NCI-H1694 (cell line): ENCODE results near the gene CEMIP2.
"Not testable (repeated sequence)": the region's sequence is repeated elsewhere in the genome, so short reads cannot be mapped to it uniquely, and the experiment has no call there.

Experiments used
- DNase-seq: peaks from one replicate; lab custom pipeline; 2025; lab: John Stamatoyannopoulos, UW

CEMIP2 gene

DNA sequence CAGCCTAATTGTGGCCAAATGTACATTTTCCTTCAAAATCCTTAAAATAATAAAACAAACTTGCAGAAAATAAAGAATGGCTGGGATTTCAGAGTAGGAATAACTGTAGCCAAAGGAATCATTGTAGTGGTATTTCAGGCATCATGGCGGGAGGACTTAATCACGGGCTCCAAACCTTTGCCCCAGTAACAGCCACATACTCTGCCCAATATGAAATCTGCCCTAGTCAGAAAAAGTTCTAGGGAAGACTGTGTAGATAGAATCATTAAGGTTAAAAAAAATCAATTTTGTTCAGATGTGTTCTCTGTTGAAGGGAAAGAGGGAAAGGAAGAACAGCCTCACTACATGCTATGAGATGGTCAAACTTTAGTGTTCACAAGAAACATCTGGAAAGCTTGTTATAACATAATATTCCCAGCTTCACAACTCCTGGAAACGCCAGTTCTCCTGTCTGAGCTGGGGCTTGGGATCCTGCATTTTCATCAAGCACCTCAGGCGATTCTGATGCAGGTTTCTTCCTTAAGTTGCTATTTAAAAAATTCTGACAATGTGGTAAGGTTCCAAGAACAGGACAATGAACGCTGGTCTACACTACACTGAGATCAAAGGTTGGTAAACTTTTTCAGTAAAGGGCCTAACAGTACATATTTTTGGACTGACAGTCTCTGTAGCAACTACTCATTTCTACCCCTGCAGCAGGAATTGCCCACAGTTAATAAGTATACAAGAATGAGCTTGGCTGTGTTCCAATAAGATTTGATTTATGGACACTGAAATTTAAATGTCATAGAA, 87.9 kb downstream of the CEMIP2 start:
- no peak for DNase-seq

DNA sequence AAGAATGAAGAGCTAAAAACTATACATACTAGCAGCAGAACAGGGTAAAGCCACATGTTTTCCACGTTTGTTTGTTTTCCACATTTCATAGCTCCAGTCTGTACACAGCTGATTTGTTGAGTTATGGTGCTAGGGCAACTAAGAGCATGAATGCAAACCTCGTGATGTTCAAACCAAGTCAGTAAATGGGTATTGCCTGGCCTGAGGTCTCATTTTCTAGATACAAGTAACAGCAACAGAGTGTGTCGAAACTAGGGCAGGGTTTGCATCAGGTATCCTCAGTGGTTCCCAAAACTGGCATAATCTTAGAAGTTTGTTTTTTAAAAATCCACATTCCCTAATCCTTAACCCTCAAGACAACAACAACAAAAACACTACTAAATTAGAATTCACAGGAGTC, 89.3 kb downstream of the CEMIP2 start:
- DNase-seq: no peak

DNA sequence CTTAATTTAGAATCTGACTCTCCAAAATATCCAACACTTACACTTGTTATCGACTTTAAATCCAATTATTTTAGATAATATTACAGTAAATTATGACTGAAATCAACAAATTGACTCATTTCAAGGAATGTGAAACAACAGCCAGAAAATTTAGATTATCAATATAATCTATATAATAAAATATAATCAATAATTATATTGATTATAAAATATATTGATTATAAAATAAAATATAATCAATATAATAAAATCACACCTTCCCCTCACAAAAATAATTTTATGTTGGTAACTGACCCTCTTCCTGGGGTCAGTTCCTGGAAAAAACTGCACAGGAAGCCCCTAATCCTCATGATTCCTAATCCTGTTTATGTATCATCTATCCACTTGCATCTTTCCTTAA, 91.1 kb downstream of the CEMIP2 start:
- no peak for DNase-seq

DNA sequence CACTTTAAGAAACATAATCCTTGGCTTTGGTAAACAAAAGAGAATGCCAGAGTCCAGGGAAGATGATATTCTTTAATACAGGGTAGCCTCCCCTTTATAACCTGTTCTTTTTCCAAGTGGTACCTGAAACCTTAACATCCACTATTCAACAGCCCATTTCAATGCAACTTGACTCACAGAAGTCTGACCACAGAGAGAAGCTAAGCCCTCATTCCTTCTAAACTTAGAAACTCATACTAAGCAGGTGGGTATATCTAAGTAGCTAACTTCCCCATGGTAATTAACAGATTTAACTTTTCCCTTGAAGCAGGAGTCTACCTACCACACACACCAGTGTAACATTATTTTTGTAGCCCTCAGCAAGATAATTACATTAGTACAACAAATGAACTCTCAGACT, 91.9 kb downstream of the CEMIP2 start:
- no peak for DNase-seq

- no peak for DNase-seq
These were observed 92.5 kb downstream of the CEMIP2 start for GRCh38 chr9:71675857-71676165.

- DNase-seq: no peak
These were observed 93.0 kb downstream of the CEMIP2 start for GRCh38 chr9:71675105-71675856.

DNA sequence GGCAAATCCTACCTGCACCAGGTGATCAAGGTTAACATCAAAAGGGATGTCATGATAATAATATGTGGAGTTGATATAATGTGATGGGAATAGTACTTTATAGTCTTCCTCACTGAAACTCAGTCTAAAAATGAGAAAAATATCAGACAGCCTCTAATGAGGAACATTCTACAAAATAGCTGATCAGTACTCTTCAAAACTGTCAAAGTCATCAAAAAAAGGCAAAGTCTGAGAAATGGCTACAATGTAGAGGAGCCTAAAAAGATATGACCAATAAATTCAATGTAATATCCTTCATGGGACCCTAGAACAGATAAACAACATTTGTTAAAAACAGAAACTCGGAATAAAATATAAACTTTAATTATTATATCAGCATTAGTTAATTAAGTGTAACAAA, 95.7 kb downstream of the CEMIP2 start:
- no peak for DNase-seq

DNA sequence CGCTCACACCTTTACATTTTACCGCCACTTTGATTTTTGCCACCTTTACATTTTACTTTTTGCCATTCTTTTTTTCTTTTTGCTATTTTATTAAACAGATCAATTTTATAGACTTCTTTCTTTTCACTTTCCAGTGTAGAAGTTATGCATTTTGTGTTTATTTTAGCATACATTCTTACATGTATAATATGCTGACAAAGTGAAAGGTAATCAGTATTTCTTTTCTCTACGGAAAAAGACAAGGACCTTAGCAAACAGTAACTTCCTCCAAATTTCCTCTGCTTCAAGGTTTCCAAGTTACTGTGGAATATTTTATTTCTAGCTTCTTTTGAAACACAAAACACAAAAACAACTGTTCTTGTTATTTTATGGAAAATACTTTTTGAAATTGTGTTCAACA, 97.0 kb downstream of the CEMIP2 start:
- DNase-seq: no peak

DNA sequence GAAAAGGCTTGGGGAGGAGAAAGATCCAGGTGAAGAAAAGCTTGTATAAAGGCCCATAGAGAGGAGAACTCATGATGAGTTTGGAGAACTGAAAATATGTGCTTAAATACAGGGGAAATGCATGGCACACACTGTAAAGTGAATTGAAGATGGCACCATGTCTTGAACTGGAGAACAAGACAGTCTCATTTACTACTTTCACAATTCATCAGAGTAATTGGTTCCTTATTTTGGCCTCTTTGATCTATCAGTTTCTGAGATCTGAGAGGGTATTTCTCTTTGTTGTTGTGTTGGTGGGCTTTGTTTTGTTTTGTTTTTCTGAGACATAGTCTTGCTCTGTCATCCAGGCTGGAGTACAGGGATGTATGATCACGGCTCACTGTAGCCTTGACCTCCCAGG, 98.2 kb downstream of the CEMIP2 start:
- no peak for DNase-seq

DNA sequence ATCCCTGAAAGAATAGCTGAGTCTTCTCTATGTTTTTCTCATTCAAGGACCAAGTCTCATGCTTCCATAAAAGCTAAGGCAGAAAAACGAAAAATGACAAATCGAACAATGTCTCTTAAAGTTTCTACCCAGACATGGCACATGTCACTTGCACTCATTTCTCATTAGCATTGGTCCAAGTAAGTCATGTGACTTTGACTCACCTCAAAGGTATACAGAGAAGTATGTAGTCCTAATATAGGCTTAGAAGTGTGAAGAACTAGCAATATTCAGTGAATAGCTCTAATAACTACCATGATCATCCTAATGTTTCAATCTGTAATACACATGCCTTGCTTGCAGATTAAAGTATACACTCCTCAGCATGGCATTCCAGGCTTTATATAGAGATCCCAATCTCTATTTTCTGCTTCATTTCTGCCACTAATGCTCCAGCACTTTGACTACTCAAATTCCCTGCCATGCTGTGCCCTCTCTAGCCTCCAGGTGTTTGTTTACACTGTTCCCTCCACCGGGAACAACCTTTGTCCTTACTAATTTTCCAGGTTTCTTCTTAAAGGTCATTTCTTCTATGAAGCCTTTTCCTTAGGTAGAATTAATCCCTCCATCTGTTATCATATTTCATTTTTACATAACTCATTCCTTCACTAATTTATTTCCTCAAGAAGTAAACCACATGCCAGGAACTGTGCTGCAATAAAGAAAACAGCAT, 98.9 kb downstream of the CEMIP2 start:
- DNase-seq: no peak

GRCh38 chr9:71668717-71669116, 99.6 kb downstream of the CEMIP2 start:
- DNase-seq: no peak

GRCh38 chr9:71665247-71665646, 103.1 kb downstream of the CEMIP2 start:
- no peak for DNase-seq

DNA sequence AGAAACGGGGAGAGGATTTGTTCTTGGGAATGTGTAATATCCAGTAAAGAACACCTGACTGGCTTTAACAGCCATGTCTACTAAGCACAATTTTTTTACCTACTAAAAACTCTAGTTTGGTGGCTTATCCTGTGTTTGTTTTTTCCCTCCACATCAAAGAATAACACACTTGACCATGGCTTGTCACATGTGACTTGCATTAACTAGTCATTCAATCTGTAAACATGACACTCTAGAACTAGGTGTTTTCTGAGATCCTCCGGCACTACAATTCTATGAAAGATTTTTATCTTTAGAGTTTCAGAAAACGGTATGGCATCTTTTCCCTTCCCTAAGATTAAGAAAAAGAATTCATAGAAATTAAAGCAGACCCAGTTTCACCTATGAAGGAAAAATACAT, 103.7 kb downstream of the CEMIP2 start:
- DNase-seq: no peak

DNA sequence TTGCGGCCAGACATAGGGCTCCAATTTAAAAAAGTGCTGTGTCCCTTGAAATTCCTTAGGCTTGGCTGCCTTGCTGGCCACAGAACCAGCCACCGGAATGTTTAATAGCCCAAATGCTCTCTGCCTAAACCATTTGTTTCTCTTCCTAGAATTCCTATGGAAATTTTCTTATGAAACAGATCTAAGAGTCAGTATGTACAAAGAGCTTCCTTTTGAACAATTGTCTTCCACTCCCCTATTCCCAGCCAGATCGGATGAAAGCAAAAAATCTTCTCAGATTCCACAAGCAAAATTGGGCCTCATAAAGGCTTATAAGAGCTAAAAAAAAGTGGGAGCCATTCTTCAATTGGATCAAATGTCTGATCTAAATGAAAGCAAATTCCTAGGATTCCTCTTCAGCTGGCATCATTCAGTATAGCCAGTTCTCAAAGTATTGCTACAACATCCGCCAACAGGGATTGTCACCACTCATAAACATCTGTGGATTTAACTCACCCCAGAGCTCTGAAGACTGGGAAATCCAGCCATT, 104.3 kb downstream of the CEMIP2 start:
- DNase-seq: no peak

GRCh38 chr9:71663216-71663615, 105.1 kb downstream of the CEMIP2 start:
- DNase-seq: no peak

- no peak for DNase-seq
These were observed 106.2 kb downstream of the CEMIP2 start for GRCh38 chr9:71662082-71662481.

DNA sequence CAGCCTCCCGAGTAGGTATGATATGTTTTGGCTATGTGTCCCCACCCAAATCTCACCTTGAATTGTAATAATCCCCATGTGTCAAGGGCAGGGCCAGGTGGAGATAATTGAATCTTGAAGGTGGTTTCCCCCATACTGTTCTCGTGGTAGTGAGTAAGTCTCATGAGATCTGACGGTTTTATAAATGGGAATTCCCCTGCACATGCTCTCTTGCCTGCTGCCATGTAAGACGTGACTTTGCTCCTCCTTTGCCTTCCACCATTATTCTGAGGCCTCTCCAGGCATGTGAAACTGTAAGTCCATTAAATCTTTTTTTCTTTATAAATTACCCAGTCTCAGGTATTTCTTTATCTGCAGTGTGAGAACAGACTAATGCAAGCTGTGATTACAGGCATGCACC, 111.0 kb downstream of the CEMIP2 start:
- not testable (repeated sequence) for DNase-seq

- DNase-seq: no peak
These were observed 111.8 kb downstream of the CEMIP2 start for GRCh38 chr9:71656496-71656895.

GRCh38 chr9:71655778-71656177, 112.5 kb downstream of the CEMIP2 start:
- DNase-seq: no peak

DNA sequence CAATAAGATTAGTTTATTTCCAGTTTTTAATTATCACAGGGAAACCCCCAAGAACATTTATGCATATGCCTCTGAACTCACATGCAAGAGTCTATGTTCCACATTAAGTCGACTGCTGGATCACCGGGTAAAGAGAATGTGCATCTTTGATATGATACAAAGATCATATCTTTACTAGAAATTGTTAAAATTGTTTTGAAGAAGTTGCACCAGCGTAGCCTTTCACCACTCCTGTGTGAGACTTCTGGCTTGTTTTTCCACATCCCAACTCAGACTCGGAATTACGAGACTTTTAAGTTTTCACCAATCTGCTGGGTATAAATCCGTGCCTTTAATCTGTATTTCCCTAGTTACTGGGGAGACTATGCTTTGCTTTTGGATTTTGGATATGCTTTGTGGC, 113.2 kb downstream of the CEMIP2 start:
- no peak for DNase-seq

DNA sequence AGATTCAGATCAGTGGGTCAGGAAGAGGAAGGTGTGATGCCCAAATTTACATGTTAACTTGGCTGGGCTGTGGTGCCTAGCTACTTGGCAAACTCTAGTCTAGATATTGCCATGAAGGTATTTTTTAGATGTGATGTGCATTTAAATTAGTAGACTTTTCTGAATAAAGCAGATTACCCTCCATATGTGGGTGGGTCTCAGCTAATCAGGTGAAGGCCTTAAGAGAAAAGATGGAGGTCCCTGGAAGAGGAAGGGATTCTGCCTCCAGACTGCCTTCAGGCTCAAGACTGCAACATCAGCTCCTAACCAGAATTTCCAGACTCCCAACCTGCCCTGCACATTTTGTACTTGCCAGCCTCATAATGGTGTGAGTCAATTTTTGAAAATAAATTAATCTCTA, 115.8 kb downstream of the CEMIP2 start:
- no peak for DNase-seq

- DNase-seq: no peak
These were observed 119.9 kb downstream of the CEMIP2 start for GRCh38 chr9:71648453-71648852.

DNA sequence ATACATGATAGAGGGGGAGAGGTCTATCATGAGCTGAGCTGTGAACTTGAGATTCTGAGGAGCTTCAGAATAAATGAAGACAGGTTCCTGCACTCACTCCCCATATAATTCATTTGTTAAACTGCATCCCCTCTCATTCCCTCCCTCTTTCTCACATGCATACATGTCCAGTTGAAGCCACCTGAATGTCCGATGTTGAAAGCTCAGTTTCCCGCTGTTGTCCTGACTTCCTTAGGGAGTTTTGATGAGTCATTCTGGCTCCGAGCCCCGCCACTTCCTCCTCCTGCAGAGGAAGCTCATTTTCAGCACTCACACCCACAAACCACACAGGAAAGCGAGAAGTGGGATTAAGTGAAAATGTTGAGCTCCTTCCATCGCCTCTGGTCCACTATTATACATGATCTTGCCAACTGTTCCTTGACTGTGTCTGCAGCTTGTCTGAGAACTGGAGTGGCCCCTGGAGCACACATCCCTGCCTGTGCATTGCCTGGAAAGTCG, 121.2 kb downstream of the CEMIP2 start:
- DNase-seq: no peak
